ENCODE measurements around the gene ZNF311.

- TF ChIP-seq PATZ1 (CRISPR knock-in tag; IDR thresholded peaks at IDR 0.05; ENCODE audit: borderline replicate concordance) = no peak
- no peak for TF ChIP-seq OSR1 (CRISPR knock-in tag; IDR thresholded peaks at IDR 0.05)
- no peak for TF ChIP-seq POU6F1 (CRISPR knock-in tag; IDR thresholded peaks at IDR 0.05; ENCODE audit: borderline replicate concordance, low read depth)
- TF ChIP-seq ZFP3 (CRISPR knock-in tag; IDR thresholded peaks at IDR 0.05) = no peak
Measured at GRCh38 chr6:28982476-28983266, 22.4 kb downstream of the ZNF311 start.

Data from SK-N-SH treated with all-trans-retinoic acid at 6 μM for 48 hours (cell line).